GM20431 (cell line): Measurements from ENCODE around the gene SMPDL3A.

ENCODE experiments used
- in situ Hi-C: fragments of 300-500 bp; cut with MseI, MboI; formaldehyde crosslinking; loops from one replicate; pipeline ENCODE4 v1.15.0; 2020; ENCODE audit warnings: low sequenced_read_pairs; ENCODE audit not compliant: unreplicated experiment

The SMPDL3A gene

GRCh38 chr6:122839472-122839871 lies 50.4 kb downstream of the SMPDL3A start:
- in situ Hi-C loops, result loop anchor here (10.0 kb wide), 1 partner anchor 105 kb away; no protein-coding TSS in a partner anchor

- in situ Hi-C loops, result loop anchor here (10.0 kb wide), 1 partner anchor 105 kb away; no protein-coding TSS in a partner anchor
Observed at GRCh38 chr6:122839906-122840305, 50.8 kb downstream of the SMPDL3A start.

- in situ Hi-C loops, result no loop called here
Observed at GRCh38 chr6:122845464-122845863, 56.4 kb downstream of the SMPDL3A start.

GRCh38 chr6:122845916-122846612 lies 57.0 kb downstream of the SMPDL3A start:
- in situ Hi-C loops, result no loop called here

GRCh38 chr6:122853259-122853995 lies 64.4 kb downstream of the SMPDL3A start:
- in situ Hi-C loops, result loop anchor here (25.0 kb wide), 1 partner anchor 459 kb away; no protein-coding TSS in a partner anchor
